Bronchial epithelial cell (primary cell): Measurements from ENCODE around the gene IL17F. TPM values are rescaled to one million over a fixed set of nuclear protein-coding genes. Genes with fewer than 3 reads are reported as not detected.

Experiments
- DNase-seq: peaks from one replicate; pipeline ENCODE4 v3.0.0-alpha.2; 2010; ENCODE audit warnings: low read depth
- FAIRE-seq: peaks from 2 replicates; lab custom pipeline; 2011; peaks lifted over from hg19 to GRCh38; lab: Jason Lieb, UNC
- H3K27me3 ChIP-seq: 2 replicates; pipeline ENCODE4 v1.5.1; 2011; ENCODE audit warnings: low read length; ENCODE audit not compliant: control insufficient read depth, insufficient read depth
- H3K36me3 ChIP-seq: 2 replicates; pipeline ENCODE4 v1.5.1; 2011; ENCODE audit warnings: low read length; ENCODE audit not compliant: control insufficient read depth, insufficient read depth
- H3K4me3 ChIP-seq: 2 replicates; pipeline ENCODE4 v1.5.1; 2011; ENCODE audit warnings: mild to moderate bottlenecking, low read depth, low read length, control low read depth
- CTCF ChIP-seq: IDR thresholded peaks from 2 replicates; pipeline ENCODE4 v1.5.1; 2011; ENCODE audit warnings: mild to moderate bottlenecking, moderate library complexity, low read length, control low read depth, inconsistent platforms; ENCODE audit not compliant: insufficient read depth, severe bottlenecking
- total RNA-seq: library from RNA; depleted of rRNA; stranded (reverse); fragments of >200 nt; gene quantifications from 2 replicates; pipeline ENCODE4 v1.2.1, GENCODE V29; 2014

IL17F gene
- total RNA-seq, 1 donor from 2014 or later: not detected

GRCh38 chr6:52230685-52231084, 13.6 kb downstream of the IL17F start:
- Histone ChIP-seq H3K36me3 (no peaks in the 10 kb centered on the region), H3K27me3 (no peaks in the 10 kb centered on the region), H3K4me3 (no peak overlapping the region)
- no peak for TF ChIP-seq CTCF
- FAIRE-seq (no peak), DNase-seq (no peak)

- FAIRE-seq (no peak), DNase-seq (no peak)
- Histone ChIP-seq H3K4me3 (no peak overlapping the region), H3K36me3 (no peaks in the 10 kb centered on the region), H3K27me3 (no peaks in the 10 kb centered on the region)
- TF ChIP-seq CTCF: no peak
Observed at GRCh38 chr6:52227495-52227894, 16.8 kb downstream of the IL17F start.

- TF ChIP-seq CTCF: no peak
- H3K4me3 ChIP-seq: no peak overlapping the region
- H3K27me3 ChIP-seq: peaks cover 1% of the 10 kb centered on the region
- FAIRE-seq: no peak
- no peak for DNase-seq
- H3K36me3 ChIP-seq: no peaks in the 10 kb centered on the region
Observed at GRCh38 chr6:52221302-52221701, 23.0 kb downstream of the IL17F start.

GRCh38 chr6:52217761-52218160, 26.5 kb downstream of the IL17F start:
- Histone ChIP-seq H3K4me3 (no peak overlapping the region), H3K27me3 (peaks cover 1% of the 10 kb centered on the region), H3K36me3 (no peaks in the 10 kb centered on the region)
- FAIRE-seq (no peak), DNase-seq (no peak)
- TF ChIP-seq CTCF: no peak

- Histone ChIP-seq H3K36me3 (no peaks in the 10 kb centered on the region), H3K27me3 (peaks cover 1% of the 10 kb centered on the region), H3K4me3 (no peak overlapping the region)
- FAIRE-seq (no peak), DNase-seq (no peak)
- no peak for TF ChIP-seq CTCF
Observed at GRCh38 chr6:52216932-52217575, 27.2 kb downstream of the IL17F start.

- TF ChIP-seq CTCF: no peak
- no peaks in the 10 kb centered on the region for H3K36me3 ChIP-seq
- FAIRE-seq (no peak), DNase-seq (no peak)
- no peaks in the 10 kb centered on the region for H3K27me3 ChIP-seq
- no peak overlapping the region for H3K4me3 ChIP-seq
Observed at GRCh38 chr6:52215787-52216186, 28.5 kb downstream of the IL17F start.
